Left ventricle myocardium inferior (tissue), 1 donor: ENCODE measurements around the gene PPFIBP2. TPM values are rescaled to one million over a fixed set of nuclear protein-coding genes. Genes with fewer than 3 reads are reported as not detected.

Source experiments
- DNase-seq: peaks from one replicate; pipeline ENCODE4 v3.0.0-alpha.2; 2020
- H3K27ac ChIP-seq: fragments of 200-600 bp; replicated peaks from 2 replicates; pipeline ENCODE4 v1.8.0; 2021
- H3K27me3 ChIP-seq: fragments of 200-600 bp; 2 replicates; pipeline ENCODE4 v1.8.0; 2021; ENCODE audit warnings: low read depth
- H3K36me3 ChIP-seq: fragments of 200-600 bp; 2 replicates; pipeline ENCODE4 v1.8.0; 2021
- H3K4me1 ChIP-seq: fragments of 200-600 bp; 2 replicates; pipeline ENCODE4 v1.8.0; 2021
- H3K4me3 ChIP-seq: fragments of 200-600 bp; 2 replicates; pipeline ENCODE4 v1.8.0; 2021; ENCODE audit warnings: mild to moderate bottlenecking, moderate library complexity
- H3K9me3 ChIP-seq: fragments of 200-600 bp; replicated peaks from 2 replicates; pipeline ENCODE4 v1.8.0; 2021
- CTCF ChIP-seq: fragments of 200-600 bp; IDR thresholded peaks from 2 replicates; pipeline ENCODE4 v1.8.0; 2021; ENCODE audit warnings: antibody characterized with exemption, mild to moderate bottlenecking, borderline replicate concordance
- intact Hi-C: fragments of 100-400 bp; cut with micrococcal nuclease; formaldehyde crosslinking; loops from one replicate; pipeline ENCODE4 v1.11.0; 2022
- total RNA-seq: library from RNA; stranded (reverse); fragmentation: NEBNext Ultra II Directional; extraction: Animal tissue kit (Norgen Biotek cat#: 25700); gene quantifications from one replicate; pipeline ENCODE4 v1.2.1, GENCODE V29; 2021
- donor health status: DM: no; HTN: yes; CAD: no; lungs with severe emphysema.

The PPFIBP2 gene
- total RNA-seq, 1 donor from 2014 or later = 19.2 TPM

DNA sequence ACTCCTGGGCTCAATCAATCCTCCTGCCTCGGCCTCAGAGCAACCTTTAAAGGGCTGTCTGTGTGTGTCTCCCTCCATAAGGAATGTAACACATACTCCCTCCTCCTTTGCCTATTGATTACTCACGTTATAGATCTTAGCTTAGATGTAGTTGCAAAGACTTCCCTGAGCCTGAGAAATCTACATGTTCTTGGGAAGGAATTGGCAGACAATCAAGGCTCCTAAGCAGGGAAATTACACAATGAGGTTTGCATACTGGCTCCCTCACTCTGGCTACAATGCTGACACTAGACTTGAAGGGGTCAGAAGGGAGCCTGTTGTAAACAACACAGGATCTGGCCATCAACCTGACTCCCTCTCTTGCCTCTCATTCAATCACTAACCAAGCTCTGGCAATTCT lies 33.7 kb upstream of the PPFIBP2 start:
- TF ChIP-seq CTCF = no peak
- Histone ChIP-seq H3K4me1 (peaks cover 6% of the 10 kb centered on the region), H3K9me3 (no peaks in the 10 kb centered on the region), H3K4me3 (no peak overlapping the region), H3K36me3 (no peaks in the 10 kb centered on the region), H3K27me3 (no peaks in the 10 kb centered on the region), H3K27ac (no peak overlapping the region)
- no peak for DNase-seq
- intact Hi-C loops = no loop called here

- Histone ChIP-seq H3K4me3 (no peak overlapping the region), H3K4me1 (peaks cover 19% of the 10 kb centered on the region), H3K27ac (peak overlapping the region; percentile 74), H3K36me3 (peaks cover 5% of the 10 kb centered on the region), H3K9me3 (no peaks in the 10 kb centered on the region), H3K27me3 (no peaks in the 10 kb centered on the region)
- intact Hi-C loops = no loop called here
- TF ChIP-seq CTCF = no peak
- DNase-seq = no peak
Observed at GRCh38 chr11:7484131-7484530, 29.7 kb upstream of the PPFIBP2 start.

DNA sequence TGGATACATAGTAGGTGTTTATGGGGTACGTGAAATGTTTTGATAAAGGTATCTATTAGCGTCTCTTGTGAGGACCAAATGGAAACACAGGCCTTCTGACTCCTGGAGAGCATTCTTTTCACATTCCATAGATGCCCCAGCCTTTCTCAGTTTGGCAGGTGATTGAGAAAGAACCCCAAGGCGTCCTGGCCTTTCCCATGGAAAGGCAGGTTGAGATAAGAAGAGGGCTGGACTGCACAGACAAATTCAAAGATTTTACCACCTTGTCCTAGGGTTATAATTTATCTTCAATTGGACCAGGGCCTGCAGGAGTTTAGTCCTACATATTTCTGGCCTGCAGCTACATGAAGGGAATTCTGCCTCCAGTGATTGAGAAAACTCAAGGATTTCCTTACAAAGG lies 29.2 kb upstream of the PPFIBP2 start:
- Histone ChIP-seq H3K4me3 (peak overlapping the region; percentile 63), H3K4me1 (peaks cover 19% of the 10 kb centered on the region), H3K9me3 (no peaks in the 10 kb centered on the region), H3K27ac (peak overlapping the region; percentile 74), H3K36me3 (peaks cover 5% of the 10 kb centered on the region), H3K27me3 (no peaks in the 10 kb centered on the region)
- TF ChIP-seq CTCF = no peak
- intact Hi-C loops = no loop called here
- DNase-seq = no peak

GRCh38 chr11:7485186-7486097 lies 28.4 kb upstream of the PPFIBP2 start, which contains the start of gene OLFML1:
Gene OLFML1 (plus strand): TSS chr11:7485506. CDS start chr11:7485876, 370 bp downstream.
- H3K27me3 ChIP-seq = no peaks in the 10 kb centered on the region
- H3K4me3 ChIP-seq = peak within 1 kb of the TSS; percentile 63
- H3K27ac ChIP-seq = peak within 1 kb of the TSS; percentile 74
- intact Hi-C loops = no loop called here
- H3K36me3 ChIP-seq = peaks cover 5% of the 10 kb centered on the region
- no peaks in the 10 kb centered on the region for H3K9me3 ChIP-seq
- peak; percentile 42 for DNase-seq
- H3K4me1 ChIP-seq = peaks cover 27% of the 10 kb centered on the region
- TF ChIP-seq CTCF = no peak

DNA sequence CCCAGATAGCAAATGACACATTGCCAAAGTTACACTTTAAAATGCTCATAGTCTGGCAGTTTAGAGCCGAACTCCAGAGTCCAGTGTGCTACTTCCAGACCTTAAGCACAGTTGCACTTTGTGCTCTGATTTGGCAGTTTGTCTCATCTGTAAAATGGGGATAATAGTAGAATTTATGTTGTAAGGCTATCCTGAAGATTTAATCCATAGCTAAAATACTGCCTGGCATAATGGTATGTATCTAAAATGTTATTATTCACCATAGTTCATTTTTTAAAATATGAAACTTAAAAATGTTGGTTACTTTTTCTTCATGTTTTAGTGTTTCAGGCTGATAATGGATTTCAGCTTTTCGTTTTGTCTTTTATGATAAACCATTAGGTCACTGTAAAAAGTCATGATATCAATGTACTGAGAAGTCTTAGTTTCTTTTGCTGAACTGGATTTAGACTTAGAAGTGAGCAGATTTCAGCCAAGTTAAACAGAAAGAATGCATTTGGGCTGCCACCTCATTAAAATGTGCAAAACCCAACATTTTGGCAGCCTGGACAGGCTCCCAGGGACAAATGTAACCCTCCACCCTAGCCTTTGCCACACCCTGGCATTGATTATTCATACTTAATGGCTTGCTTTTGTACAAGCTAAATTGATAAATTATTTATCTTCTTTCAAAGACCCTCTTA lies 27.6 kb upstream of the PPFIBP2 start:
- no peak for DNase-seq
- intact Hi-C loops = no loop called here
- no peaks in the 10 kb centered on the region for H3K9me3 ChIP-seq
- peak overlapping the region; percentile 74 for H3K27ac ChIP-seq
- TF ChIP-seq CTCF = no peak
- H3K4me3 ChIP-seq = peak overlapping the region; percentile 63
- no peaks in the 10 kb centered on the region for H3K27me3 ChIP-seq
- peaks cover 5% of the 10 kb centered on the region for H3K36me3 ChIP-seq
- H3K4me1 ChIP-seq = peaks cover 27% of the 10 kb centered on the region
